ENCODE measurements around the gene KLHL2.
"Not testable (repeated sequence)": the region's sequence is repeated elsewhere in the genome, so short reads cannot be mapped to it uniquely, and the experiment has no call there.

KLHL2 gene

GRCh38 chr4:165217325-165217724 is 10.0 kb downstream of the KLHL2 start (continued):
- no peak for TF ChIP-seq TSHZ2 (CRISPR knock-in tag; IDR thresholded peaks at IDR 0.05)
- TF ChIP-seq ZNF8 (CRISPR knock-in tag; IDR thresholded peaks at IDR 0.05) = no peak
- no peak for TF ChIP-seq PPARA (CRISPR knock-in tag; IDR thresholded peaks at IDR 0.05; ENCODE audit: borderline replicate concordance)
- no peak for TF ChIP-seq ARNTL (CRISPR knock-in tag; IDR thresholded peaks at IDR 0.05; ENCODE audit: borderline replicate concordance, low read depth)
- TF ChIP-seq TCF4 (CRISPR knock-in tag; IDR thresholded peaks at IDR 0.05; ENCODE audit: borderline replicate concordance) = no peak
- no peak for TF ChIP-seq TOX (CRISPR knock-in tag; IDR thresholded peaks at IDR 0.05; ENCODE audit: borderline replicate concordance)
- no peak for TF ChIP-seq BACH2 (CRISPR knock-in tag; IDR thresholded peaks at IDR 0.05; ENCODE audit: borderline replicate concordance)
- TF ChIP-seq SNAI2 (CRISPR knock-in tag; IDR thresholded peaks at IDR 0.05) = no peak
- TF ChIP-seq ZC3H10 (CRISPR knock-in tag; IDR thresholded peaks at IDR 0.05) = no peak
- no peak for TF ChIP-seq ZNF70 (CRISPR knock-in tag; IDR thresholded peaks at IDR 0.05)
- no peak for TF ChIP-seq GLIS3 (CRISPR knock-in tag; IDR thresholded peaks at IDR 0.05)
- TF ChIP-seq CSRNP3 (CRISPR knock-in tag; IDR thresholded peaks at IDR 0.05) = no peak
- TF ChIP-seq ISL1 (CRISPR knock-in tag; IDR thresholded peaks at IDR 0.05) = no peak
- TF ChIP-seq ZNF565 (CRISPR knock-in tag; conservative IDR thresholded peaks at IDR 0.05; ENCODE audit: low read depth) = no peak

- ATAC-seq = not testable (repeated sequence)
Measured at GRCh38 chr4:165221306-165221705, 13.9 kb downstream of the KLHL2 start.

- ATAC-seq = peak; percentile 38; the same call in 2 of the 3 replicates
Measured at GRCh38 chr4:165221993-165222650, 14.8 kb downstream of the KLHL2 start.

- TF ChIP-seq TCF4 (CRISPR knock-in tag; IDR thresholded peaks at IDR 0.05; ENCODE audit: borderline replicate concordance) (no peak), ZNF565 (CRISPR knock-in tag; conservative IDR thresholded peaks at IDR 0.05; ENCODE audit: low read depth) (no peak), TSHZ2 (CRISPR knock-in tag; IDR thresholded peaks at IDR 0.05) (no peak), OSR1 (CRISPR knock-in tag; IDR thresholded peaks at IDR 0.05) (no peak), PPARA (CRISPR knock-in tag; IDR thresholded peaks at IDR 0.05; ENCODE audit: borderline replicate concordance) (no peak), ZC3H10 (CRISPR knock-in tag; IDR thresholded peaks at IDR 0.05) (no peak), ZFP30 (CRISPR knock-in tag; IDR thresholded peaks at IDR 0.05) (no peak), ISL1 (CRISPR knock-in tag; IDR thresholded peaks at IDR 0.05) (no peak), RARB (CRISPR knock-in tag; IDR thresholded peaks at IDR 0.05) (no peak), ESRRG (CRISPR knock-in tag; IDR thresholded peaks at IDR 0.05) (no peak), ARNTL (CRISPR knock-in tag; IDR thresholded peaks at IDR 0.05; ENCODE audit: borderline replicate concordance, low read depth) (no peak), ZFP3 (CRISPR knock-in tag; IDR thresholded peaks at IDR 0.05) (no peak), CSDC2 (CRISPR knock-in tag; IDR thresholded peaks at IDR 0.05) (no peak), PATZ1 (CRISPR knock-in tag; IDR thresholded peaks at IDR 0.05; ENCODE audit: borderline replicate concordance) (no peak), GLIS3 (CRISPR knock-in tag; IDR thresholded peaks at IDR 0.05) (no peak), CREB5 (CRISPR knock-in tag; IDR thresholded peaks at IDR 0.05; ENCODE audit: low read depth) (no peak), CSRNP3 (CRISPR knock-in tag; IDR thresholded peaks at IDR 0.05) (no peak), TOX (CRISPR knock-in tag; IDR thresholded peaks at IDR 0.05; ENCODE audit: borderline replicate concordance) (no peak)
- no peak; the same call in 2 of the 3 replicates for ATAC-seq
Measured at GRCh38 chr4:165222651-165222994, 15.3 kb downstream of the KLHL2 start.

GRCh38 chr4:165227401-165227800 is 20.0 kb downstream of the KLHL2 start:
- ATAC-seq = not testable (repeated sequence)
